Activated T-helper 1 cell treated with anti-CD3 and anti-CD28 coated beads, Interleukin-12 subunit alpha, Interleukin-12 subunit beta, Interleukin-2, Interleukin-4 antibody, amounts not matched to agents 30 ng/mL and 10 ng/mL and 1 ng/mL, durations not matched to agents 14 hours and 24 hours and 36 hours (primary cell): ENCODE results near the gene RBM20. TPM values are rescaled to one million over a fixed set of nuclear protein-coding genes. Genes with fewer than 3 reads are reported as not detected.

Experiments
- DNase-seq: peaks from one replicate; pipeline ENCODE4 v3.0.0; 2021; ENCODE audit warnings: low spot score
- H3K27ac Mint-ChIP-seq: one replicate; pipeline ENCODE4 v1.8.0; 2021; ENCODE audit warnings: mild to moderate bottlenecking, mixed read lengths
- H3K27me3 Mint-ChIP-seq: one replicate; pipeline ENCODE4 v1.8.0; 2022; ENCODE audit warnings: mild to moderate bottlenecking, moderate library complexity, mixed read lengths; ENCODE audit not compliant: insufficient read depth
- H3K36me3 Mint-ChIP-seq: one replicate; pipeline ENCODE4 v1.8.0; 2021; ENCODE audit warnings: low read depth, mixed read lengths
- H3K4me1 Mint-ChIP-seq: one replicate; pipeline ENCODE4 v1.8.0; 2021; ENCODE audit warnings: low read depth, mixed read lengths
- H3K4me3 Mint-ChIP-seq: one replicate; pipeline ENCODE4 v1.8.0; 2021; ENCODE audit warnings: mild to moderate bottlenecking, moderate library complexity, mixed read lengths
- H3K9me3 Mint-ChIP-seq: one replicate; pipeline ENCODE4 v1.8.0; 2021; ENCODE audit warnings: mixed read lengths
- intact Hi-C: fragments of 100-400 bp; cut with micrococcal nuclease; formaldehyde crosslinking; loops from one replicate; pipeline ENCODE4 v1.15.1; 2024
- total RNA-seq: library from RNA; stranded (reverse); gene quantifications from 2 replicates; pipeline ENCODE4 v1.2.3, GENCODE V29; 2022

Gene RBM20
- total RNA-seq, 1 donor from 2014 or later = not detected

- no peak for DNase-seq
- H3K27me3 Mint-ChIP-seq = no peaks in the 10 kb centered on the region
- peaks cover 41% of the 10 kb centered on the region for H3K4me1 Mint-ChIP-seq
- no peak overlapping the region for H3K4me3 Mint-ChIP-seq
- H3K27ac Mint-ChIP-seq = no peak overlapping the region
- intact Hi-C loops = no loop called here
- H3K36me3 Mint-ChIP-seq = no peaks in the 10 kb centered on the region
- H3K9me3 Mint-ChIP-seq = peaks cover 4% of the 10 kb centered on the region
Measured at GRCh38 chr10:110806335-110806734, 162.2 kb downstream of the RBM20 start.

GRCh38 chr10:110808123-110808522, 164.0 kb downstream of the RBM20 start:
- Mint-ChIP-seq H3K36me3 (no peaks in the 10 kb centered on the region), H3K9me3 (no peaks in the 10 kb centered on the region), H3K4me1 (peaks cover 26% of the 10 kb centered on the region), H3K27me3 (no peaks in the 10 kb centered on the region), H3K27ac (no peak overlapping the region), H3K4me3 (no peak overlapping the region)
- intact Hi-C loops = no loop called here
- no peak for DNase-seq

DNA sequence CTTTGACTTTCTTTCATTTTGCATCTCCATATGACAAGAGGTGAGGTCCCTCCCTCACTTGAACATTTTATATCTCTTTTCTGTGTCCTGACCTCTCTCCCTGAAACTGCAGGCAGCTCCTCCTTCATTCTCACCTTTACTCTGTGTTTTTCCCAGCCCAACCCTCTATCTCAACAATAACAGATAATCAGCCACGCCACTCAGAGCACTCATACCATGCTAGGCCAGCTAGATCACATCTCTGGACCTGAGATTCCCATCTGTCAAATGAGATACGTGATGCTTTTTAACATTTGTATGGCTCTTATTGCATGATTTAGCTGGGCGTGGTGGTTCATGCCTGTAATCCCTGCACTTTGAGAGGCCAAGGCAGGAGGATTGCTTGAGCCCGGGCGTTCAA, 164.5 kb downstream of the RBM20 start:
- Mint-ChIP-seq H3K27ac (no peak overlapping the region), H3K36me3 (no peaks in the 10 kb centered on the region), H3K9me3 (no peaks in the 10 kb centered on the region), H3K27me3 (no peaks in the 10 kb centered on the region), H3K4me3 (no peak overlapping the region), H3K4me1 (peaks cover 21% of the 10 kb centered on the region)
- DNase-seq = no peak
- intact Hi-C loops = no loop called here

DNA sequence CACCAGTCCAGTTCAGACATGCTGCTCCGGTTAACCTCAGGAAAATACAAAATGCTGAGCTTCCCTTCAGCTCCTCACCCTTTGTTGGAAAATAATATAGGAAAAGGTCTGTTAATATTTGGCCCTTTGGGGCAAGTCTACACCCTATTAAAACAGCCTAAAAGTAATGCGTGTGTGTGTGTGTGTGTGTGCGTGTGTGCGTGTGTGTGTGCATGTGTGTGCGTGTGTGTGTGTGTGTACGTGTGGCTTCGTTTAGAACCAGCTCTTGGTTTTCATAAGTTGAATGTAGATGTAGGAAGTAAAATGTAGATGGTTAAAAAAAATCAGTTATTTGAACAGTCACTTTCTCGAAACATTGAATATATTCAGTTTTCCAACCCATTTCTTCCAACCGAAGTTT, 166.5 kb downstream of the RBM20 start:
- intact Hi-C loops = no loop called here
- Mint-ChIP-seq H3K36me3 (no peaks in the 10 kb centered on the region), H3K27ac (no peak overlapping the region), H3K27me3 (no peaks in the 10 kb centered on the region), H3K4me1 (peaks cover 8% of the 10 kb centered on the region), H3K9me3 (no peaks in the 10 kb centered on the region), H3K4me3 (no peak overlapping the region)
- no peak for DNase-seq

DNA sequence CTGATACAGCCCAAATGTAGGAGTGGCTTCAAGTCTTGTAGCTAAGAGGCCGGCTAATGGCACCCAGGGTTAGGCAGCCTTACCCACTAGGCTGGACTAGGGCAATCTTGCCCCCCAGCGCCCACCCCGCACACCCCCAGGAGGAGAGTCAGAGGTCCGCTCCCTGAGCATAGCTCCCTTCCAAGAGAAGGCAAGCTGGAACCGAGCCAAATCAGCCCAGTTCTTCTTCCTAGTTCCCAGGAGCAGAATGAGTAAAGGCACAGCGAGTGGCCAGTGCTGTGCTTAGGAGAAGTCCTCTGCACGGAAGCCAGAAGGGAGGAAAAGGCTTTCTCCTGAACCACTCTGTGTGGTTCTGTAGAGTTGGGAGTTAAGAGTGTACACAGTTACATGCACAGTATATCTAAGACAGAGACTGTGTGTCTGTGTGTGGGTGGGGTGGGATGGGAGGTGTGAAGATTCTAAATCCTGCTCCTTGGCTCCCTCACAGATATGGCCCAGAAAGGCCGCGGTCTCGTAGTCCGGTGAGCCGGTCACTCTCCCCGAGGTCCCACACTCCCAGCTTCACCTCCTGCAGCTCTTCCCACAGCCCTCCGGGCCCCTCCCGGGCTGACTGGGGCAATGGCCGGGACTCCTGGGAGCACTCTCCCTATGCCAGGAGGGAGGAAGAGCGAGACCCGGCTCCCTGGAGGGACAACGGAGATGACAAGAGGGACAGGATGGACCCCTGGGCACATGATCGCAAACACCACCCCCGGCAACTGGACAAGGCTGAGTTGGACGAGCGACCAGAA, 167.8 kb downstream of the RBM20 start:
- Mint-ChIP-seq H3K9me3 (no peaks in the 10 kb centered on the region), H3K36me3 (no peaks in the 10 kb centered on the region), H3K4me3 (no peak overlapping the region), H3K4me1 (peaks cover 15% of the 10 kb centered on the region), H3K27ac (no peak overlapping the region), H3K27me3 (no peaks in the 10 kb centered on the region)
- no peak for DNase-seq
- intact Hi-C loops = no loop called here

DNA sequence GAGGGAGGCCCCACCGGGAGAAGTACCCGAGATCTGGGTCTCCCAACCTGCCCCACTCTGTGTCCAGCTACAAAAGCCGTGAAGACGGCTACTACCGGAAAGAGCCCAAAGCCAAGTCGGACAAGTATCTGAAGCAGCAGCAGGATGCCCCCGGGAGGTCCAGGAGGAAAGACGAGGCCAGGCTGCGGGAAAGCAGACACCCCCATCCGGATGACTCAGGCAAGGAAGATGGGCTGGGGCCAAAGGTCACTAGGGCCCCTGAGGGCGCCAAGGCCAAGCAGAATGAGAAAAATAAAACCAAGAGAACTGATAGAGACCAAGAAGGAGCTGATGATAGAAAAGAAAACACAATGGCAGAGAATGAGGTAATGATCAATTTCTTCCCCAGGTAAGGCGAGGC, 168.4 kb downstream of the RBM20 start:
- no peaks in the 10 kb centered on the region for H3K9me3 Mint-ChIP-seq
- no peak overlapping the region for H3K27ac Mint-ChIP-seq
- H3K4me1 Mint-ChIP-seq = peaks cover 20% of the 10 kb centered on the region
- H3K27me3 Mint-ChIP-seq = no peaks in the 10 kb centered on the region
- intact Hi-C loops = no loop called here
- H3K36me3 Mint-ChIP-seq = no peaks in the 10 kb centered on the region
- H3K4me3 Mint-ChIP-seq = no peak overlapping the region
- DNase-seq = no peak

- intact Hi-C loops = no loop called here
- Mint-ChIP-seq H3K4me3 (no peak overlapping the region), H3K9me3 (no peaks in the 10 kb centered on the region), H3K36me3 (no peaks in the 10 kb centered on the region), H3K4me1 (peaks cover 23% of the 10 kb centered on the region), H3K27ac (no peak overlapping the region), H3K27me3 (no peaks in the 10 kb centered on the region)
- no peak for DNase-seq
Measured at GRCh38 chr10:110813743-110814472, 169.8 kb downstream of the RBM20 start.

DNA sequence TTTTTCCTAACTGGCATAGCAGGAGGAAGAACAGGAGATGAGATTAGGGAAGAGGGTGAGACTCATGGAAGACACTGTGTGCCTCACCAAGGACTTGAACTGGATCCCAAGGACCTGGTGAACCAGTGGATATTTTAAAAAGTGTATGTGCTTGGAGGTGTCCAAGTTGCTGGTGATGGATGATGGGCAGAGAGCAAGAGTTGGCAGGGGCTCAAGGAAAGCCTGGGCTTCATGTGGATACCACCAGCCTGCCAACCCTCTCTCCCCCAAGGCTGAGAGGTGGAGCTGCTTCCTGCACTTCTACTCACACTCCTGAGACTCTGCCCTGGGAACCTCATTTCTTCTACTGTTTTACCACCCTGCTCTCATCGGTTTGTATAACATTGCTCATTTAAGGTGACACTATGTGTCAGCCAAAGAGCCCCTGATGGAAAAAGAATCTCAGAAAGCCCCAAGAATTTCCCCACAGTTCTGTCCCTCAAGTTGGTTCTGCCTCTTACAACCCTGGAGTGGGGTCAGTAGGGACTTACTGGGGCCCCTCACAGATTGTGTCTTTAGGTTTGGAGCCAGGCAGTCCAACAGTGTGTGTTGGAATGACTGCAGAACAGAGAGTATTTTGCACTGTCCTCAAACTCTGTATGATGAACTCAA, 171.3 kb downstream of the RBM20 start:
- intact Hi-C loops = no loop called here
- H3K9me3 Mint-ChIP-seq = no peaks in the 10 kb centered on the region

GRCh38 chr10:110817614-110818013, 173.5 kb downstream of the RBM20 start:
- Mint-ChIP-seq H3K4me1 (peaks cover 31% of the 10 kb centered on the region), H3K36me3 (no peaks in the 10 kb centered on the region), H3K4me3 (no peak overlapping the region), H3K9me3 (no peaks in the 10 kb centered on the region), H3K27ac (no peak overlapping the region), H3K27me3 (no peaks in the 10 kb centered on the region)
- DNase-seq = no peak
- intact Hi-C loops = no loop called here

More for the DNA sequence above, 171.3 kb downstream of the RBM20 start:
- Mint-ChIP-seq H3K27me3 (no peaks in the 10 kb centered on the region), H3K4me3 (no peak overlapping the region), H3K36me3 (no peaks in the 10 kb centered on the region), H3K4me1 (peaks cover 23% of the 10 kb centered on the region), H3K27ac (no peak overlapping the region)
- no peak for DNase-seq

GRCh38 chr10:110818311-110819256, 174.4 kb downstream of the RBM20 start:
- intact Hi-C loops = no loop called here
- DNase-seq = no peak
- H3K9me3 Mint-ChIP-seq = no peaks in the 10 kb centered on the region
- H3K27ac Mint-ChIP-seq = no peak overlapping the region
- no peak overlapping the region for H3K4me3 Mint-ChIP-seq
- H3K4me1 Mint-ChIP-seq = peaks cover 31% of the 10 kb centered on the region
- H3K27me3 Mint-ChIP-seq = no peaks in the 10 kb centered on the region
- no peaks in the 10 kb centered on the region for H3K36me3 Mint-ChIP-seq

- peaks cover 4% of the 10 kb centered on the region for H3K27me3 Mint-ChIP-seq
- no peak overlapping the region for H3K4me3 Mint-ChIP-seq
- H3K27ac Mint-ChIP-seq = no peak overlapping the region
- no peaks in the 10 kb centered on the region for H3K9me3 Mint-ChIP-seq
- H3K4me1 Mint-ChIP-seq = peaks cover 26% of the 10 kb centered on the region
- no peak for DNase-seq
- intact Hi-C loops = no loop called here
- no peaks in the 10 kb centered on the region for H3K36me3 Mint-ChIP-seq
Measured at GRCh38 chr10:110820321-110820814, 176.2 kb downstream of the RBM20 start.

DNA sequence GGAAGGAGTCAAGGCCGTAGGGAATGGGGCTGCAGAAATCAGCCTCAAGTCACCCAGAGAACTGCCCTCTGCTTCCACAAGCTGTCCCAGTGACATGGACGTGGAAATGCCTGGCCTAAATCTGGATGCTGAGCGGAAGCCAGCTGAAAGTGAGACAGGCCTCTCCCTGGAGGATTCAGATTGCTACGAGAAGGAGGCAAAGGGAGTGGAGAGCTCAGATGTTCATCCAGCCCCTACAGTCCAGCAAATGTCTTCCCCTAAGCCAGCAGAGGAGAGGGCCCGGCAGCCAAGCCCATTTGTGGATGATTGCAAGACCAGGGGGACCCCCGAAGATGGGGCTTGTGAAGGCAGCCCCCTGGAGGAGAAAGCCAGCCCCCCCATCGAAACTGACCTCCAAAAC, 177.4 kb downstream of the RBM20 start:
- Mint-ChIP-seq H3K36me3 (no peaks in the 10 kb centered on the region), H3K9me3 (no peaks in the 10 kb centered on the region), H3K4me1 (peaks cover 20% of the 10 kb centered on the region), H3K27ac (no peak overlapping the region), H3K4me3 (no peak overlapping the region), H3K27me3 (peaks cover 8% of the 10 kb centered on the region)
- no peak for DNase-seq
- intact Hi-C loops = no loop called here
